ENCODE data around the gene MGAT2.

DNA sequence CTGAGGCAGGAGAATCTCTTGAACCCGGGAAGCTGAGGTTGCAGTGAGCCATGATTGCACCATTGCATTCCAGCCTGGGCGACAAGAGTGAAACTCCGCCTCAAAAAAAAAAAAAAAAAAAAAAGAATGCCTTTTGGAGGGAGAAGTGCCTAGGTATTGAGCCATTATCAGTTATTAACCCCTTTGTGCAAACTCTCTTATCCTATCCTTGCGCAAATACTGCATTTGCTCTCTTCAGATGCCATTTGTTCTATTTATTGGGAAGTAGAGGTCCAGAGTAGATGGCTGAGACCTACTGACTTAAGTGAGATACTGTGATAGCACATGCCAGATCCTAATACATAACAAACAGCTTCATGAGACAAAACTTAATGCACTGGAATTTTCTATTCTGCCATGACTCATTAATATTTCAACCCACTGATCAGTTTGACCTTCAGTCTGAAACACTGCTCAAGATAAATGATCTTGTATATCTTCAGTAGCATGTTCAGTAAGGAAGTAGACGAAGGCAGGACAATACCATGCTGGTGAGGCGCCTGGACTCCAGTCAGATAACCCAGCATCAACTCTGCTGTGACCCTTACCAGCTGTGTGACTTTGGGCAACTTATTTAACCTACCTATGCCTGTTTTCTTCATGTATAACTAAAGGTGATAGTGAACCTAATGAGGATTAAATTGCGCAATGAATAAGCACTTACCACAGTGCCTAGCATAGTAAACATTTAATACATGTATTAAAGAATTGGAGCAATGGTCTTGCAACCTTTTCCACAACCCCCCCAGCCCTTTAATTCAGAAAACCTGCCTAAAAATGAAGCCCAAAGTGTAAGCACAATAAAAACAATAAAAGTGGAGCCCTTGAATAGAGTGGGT is 20.2 kb downstream of the MGAT2 start:
- no peak for TF ChIP-seq TCF7 (IDR thresholded peaks at IDR 0.05; ENCODE audit: borderline replicate concordance)
- TF ChIP-seq, protein P1, sequence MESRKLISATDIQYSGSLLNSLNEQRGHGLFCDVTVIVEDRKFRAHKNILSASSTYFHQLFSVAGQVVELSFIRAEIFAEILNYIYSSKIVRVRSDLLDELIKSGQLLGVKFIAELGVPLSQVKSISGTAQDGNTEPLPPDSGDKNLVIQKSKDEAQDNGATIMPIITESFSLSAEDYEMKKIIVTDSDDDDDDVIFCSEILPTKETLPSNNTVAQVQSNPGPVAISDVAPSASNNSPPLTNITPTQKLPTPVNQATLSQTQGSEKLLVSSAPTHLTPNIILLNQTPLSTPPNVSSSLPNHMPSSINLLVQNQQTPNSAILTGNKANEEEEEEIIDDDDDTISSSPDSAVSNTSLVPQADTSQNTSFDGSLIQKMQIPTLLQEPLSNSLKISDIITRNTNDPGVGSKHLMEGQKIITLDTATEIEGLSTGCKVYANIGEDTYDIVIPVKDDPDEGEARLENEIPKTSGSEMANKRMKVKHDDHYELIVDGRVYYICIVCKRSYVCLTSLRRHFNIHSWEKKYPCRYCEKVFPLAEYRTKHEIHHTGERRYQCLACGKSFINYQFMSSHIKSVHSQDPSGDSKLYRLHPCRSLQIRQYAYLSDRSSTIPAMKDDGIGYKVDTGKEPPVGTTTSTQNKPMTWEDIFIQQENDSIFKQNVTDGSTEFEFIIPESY (CRISPR knock-in tag; IDR thresholded peaks at IDR 0.05) = no peak
- TF ChIP-seq, protein P2, sequence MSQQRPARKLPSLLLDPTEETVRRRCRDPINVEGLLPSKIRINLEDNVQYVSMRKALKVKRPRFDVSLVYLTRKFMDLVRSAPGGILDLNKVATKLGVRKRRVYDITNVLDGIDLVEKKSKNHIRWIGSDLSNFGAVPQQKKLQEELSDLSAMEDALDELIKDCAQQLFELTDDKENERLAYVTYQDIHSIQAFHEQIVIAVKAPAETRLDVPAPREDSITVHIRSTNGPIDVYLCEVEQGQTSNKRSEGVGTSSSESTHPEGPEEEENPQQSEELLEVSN (IDR thresholded peaks at IDR 0.05; ENCODE audit: borderline replicate concordance in 1 of 2, extremely low read depth in 1 of 2, insufficient read depth in 1 of 2, insufficient read length in 1 of 2, low read depth in 1 of 2, low read length in 1 of 2, poor library complexity in 1 of 2, severe bottlenecking in 1 of 2) = no peak
- TF ChIP-seq, protein P3, sequence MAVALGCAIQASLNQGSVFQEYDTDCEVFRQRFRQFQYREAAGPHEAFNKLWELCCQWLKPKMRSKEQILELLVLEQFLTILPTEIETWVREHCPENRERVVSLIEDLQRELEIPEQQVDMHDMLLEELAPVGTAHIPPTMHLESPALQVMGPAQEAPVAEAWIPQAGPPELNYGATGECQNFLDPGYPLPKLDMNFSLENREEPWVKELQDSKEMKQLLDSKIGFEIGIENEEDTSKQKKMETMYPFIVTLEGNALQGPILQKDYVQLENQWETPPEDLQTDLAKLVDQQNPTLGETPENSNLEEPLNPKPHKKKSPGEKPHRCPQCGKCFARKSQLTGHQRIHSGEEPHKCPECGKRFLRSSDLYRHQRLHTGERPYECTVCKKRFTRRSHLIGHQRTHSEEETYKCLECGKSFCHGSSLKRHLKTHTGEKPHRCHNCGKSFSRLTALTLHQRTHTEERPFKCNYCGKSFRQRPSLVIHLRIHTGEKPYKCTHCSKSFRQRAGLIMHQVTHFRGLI (CRISPR knock-in tag; IDR thresholded peaks at IDR 0.05) = no peak
- no peak for TF ChIP-seq HDAC1 (IDR thresholded peaks at IDR 0.05)
- no peak for TF ChIP-seq MAFK (IDR thresholded peaks at IDR 0.05; ENCODE audit: low read length)
- no peak for TF ChIP-seq MYNN (IDR thresholded peaks at IDR 0.05)
- no peak for TF ChIP-seq MYNN (CRISPR knock-in tag; IDR thresholded peaks at IDR 0.05)
- TF ChIP-seq, protein P4, sequence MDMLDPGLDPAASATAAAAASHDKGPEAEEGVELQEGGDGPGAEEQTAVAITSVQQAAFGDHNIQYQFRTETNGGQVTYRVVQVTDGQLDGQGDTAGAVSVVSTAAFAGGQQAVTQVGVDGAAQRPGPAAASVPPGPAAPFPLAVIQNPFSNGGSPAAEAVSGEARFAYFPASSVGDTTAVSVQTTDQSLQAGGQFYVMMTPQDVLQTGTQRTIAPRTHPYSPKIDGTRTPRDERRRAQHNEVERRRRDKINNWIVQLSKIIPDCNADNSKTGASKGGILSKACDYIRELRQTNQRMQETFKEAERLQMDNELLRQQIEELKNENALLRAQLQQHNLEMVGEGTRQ (CRISPR knock-in tag; IDR thresholded peaks at IDR 0.05) = no peak
- TF ChIP-seq, protein P5, sequence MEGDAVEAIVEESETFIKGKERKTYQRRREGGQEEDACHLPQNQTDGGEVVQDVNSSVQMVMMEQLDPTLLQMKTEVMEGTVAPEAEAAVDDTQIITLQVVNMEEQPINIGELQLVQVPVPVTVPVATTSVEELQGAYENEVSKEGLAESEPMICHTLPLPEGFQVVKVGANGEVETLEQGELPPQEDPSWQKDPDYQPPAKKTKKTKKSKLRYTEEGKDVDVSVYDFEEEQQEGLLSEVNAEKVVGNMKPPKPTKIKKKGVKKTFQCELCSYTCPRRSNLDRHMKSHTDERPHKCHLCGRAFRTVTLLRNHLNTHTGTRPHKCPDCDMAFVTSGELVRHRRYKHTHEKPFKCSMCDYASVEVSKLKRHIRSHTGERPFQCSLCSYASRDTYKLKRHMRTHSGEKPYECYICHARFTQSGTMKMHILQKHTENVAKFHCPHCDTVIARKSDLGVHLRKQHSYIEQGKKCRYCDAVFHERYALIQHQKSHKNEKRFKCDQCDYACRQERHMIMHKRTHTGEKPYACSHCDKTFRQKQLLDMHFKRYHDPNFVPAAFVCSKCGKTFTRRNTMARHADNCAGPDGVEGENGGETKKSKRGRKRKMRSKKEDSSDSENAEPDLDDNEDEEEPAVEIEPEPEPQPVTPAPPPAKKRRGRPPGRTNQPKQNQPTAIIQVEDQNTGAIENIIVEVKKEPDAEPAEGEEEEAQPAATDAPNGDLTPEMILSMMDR (IDR thresholded peaks at IDR 0.05 in 2 of 3, conservative IDR thresholded peaks at IDR 0.05 in 1 of 3; ENCODE audit: insufficient read depth in 2 of 3, low read depth in 1 of 3, low read length in 3 of 3) = no peak
- no peak for TF ChIP-seq ZEB2 (IDR thresholded peaks at IDR 0.05)
- TF ChIP-seq, protein P6, sequence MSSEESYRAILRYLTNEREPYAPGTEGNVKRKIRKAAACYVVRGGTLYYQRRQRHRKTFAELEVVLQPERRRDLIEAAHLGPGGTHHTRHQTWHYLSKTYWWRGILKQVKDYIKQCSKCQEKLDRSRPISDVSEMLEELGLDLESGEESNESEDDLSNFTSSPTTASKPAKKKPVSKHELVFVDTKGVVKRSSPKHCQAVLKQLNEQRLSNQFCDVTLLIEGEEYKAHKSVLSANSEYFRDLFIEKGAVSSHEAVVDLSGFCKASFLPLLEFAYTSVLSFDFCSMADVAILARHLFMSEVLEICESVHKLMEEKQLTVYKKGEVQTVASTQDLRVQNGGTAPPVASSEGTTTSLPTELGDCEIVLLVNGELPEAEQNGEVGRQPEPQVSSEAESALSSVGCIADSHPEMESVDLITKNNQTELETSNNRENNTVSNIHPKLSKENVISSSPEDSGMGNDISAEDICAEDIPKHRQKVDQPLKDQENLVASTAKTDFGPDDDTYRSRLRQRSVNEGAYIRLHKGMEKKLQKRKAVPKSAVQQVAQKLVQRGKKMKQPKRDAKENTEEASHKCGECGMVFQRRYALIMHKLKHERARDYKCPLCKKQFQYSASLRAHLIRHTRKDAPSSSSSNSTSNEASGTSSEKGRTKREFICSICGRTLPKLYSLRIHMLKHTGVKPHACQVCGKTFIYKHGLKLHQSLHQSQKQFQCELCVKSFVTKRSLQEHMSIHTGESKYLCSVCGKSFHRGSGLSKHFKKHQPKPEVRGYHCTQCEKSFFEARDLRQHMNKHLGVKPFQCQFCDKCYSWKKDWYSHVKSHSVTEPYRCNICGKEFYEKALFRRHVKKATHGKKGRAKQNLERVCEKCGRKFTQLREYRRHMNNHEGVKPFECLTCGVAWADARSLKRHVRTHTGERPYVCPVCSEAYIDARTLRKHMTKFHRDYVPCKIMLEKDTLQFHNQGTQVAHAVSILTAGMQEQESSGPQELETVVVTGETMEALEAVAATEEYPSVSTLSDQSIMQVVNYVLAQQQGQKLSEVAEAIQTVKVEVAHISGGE (CRISPR knock-in tag; IDR thresholded peaks at IDR 0.05) = no peak
- no peak for TF ChIP-seq HDAC2 (IDR thresholded peaks at IDR 0.05)
- no peak for TF ChIP-seq SMARCC2 (IDR thresholded peaks at IDR 0.05; ENCODE audit: low read depth)

Data from K562 (cell line).